SHP77 (cell line): ENCODE results near the gene BEGAIN.

Experiments used
- DNase-seq, 2 experiments: peaks; one replicate each; lab custom pipeline; 2025; lab: John Stamatoyannopoulos, UW

The BEGAIN gene

GRCh38 chr14:100567877-100568163 lies 19.4 kb downstream of the BEGAIN start:
- DNase-seq: no peak

GRCh38 chr14:100567009-100567876 lies 20.0 kb downstream of the BEGAIN start:
- no peak for DNase-seq

- DNase-seq: no peak
Measured at GRCh38 chr14:100566586-100566985, 20.6 kb downstream of the BEGAIN start.

GRCh38 chr14:100566119-100566518 lies 21.1 kb downstream of the BEGAIN start:
- no peak for DNase-seq

GRCh38 chr14:100565650-100566049 lies 21.6 kb downstream of the BEGAIN start:
- DNase-seq: no peak

- no peak for DNase-seq
Measured at GRCh38 chr14:100564512-100564911, 22.7 kb downstream of the BEGAIN start.

GRCh38 chr14:100562751-100563150 lies 24.5 kb downstream of the BEGAIN start:
- DNase-seq: no peak

GRCh38 chr14:100561005-100561404 lies 26.2 kb downstream of the BEGAIN start:
- no peak for DNase-seq

- DNase-seq: no peak
Measured at GRCh38 chr14:100560471-100560870, 26.7 kb downstream of the BEGAIN start.

- no peak for DNase-seq
Measured at GRCh38 chr14:100559455-100559854, 27.8 kb downstream of the BEGAIN start.

- no peak for DNase-seq
Measured at GRCh38 chr14:100558966-100559365, 28.3 kb downstream of the BEGAIN start.

- no peak for DNase-seq
Measured at GRCh38 chr14:100558226-100558625, 29.0 kb downstream of the BEGAIN start.

- DNase-seq: peak; percentile 18
Measured at GRCh38 chr14:100557658-100558057, 29.6 kb downstream of the BEGAIN start.

GRCh38 chr14:100556936-100557505 lies 30.2 kb downstream of the BEGAIN start:
- DNase-seq: no peak

- DNase-seq: no peak
Measured at GRCh38 chr14:100556140-100556475, 31.1 kb downstream of the BEGAIN start.

- DNase-seq: no peak
Measured at GRCh38 chr14:100555436-100556139, 31.6 kb downstream of the BEGAIN start.

GRCh38 chr14:100554696-100555320 lies 32.4 kb downstream of the BEGAIN start:
- DNase-seq: no peak

- no peak for DNase-seq
Measured at GRCh38 chr14:100554082-100554677, 33.0 kb downstream of the BEGAIN start.

GRCh38 chr14:100553471-100553870 lies 33.7 kb downstream of the BEGAIN start:
- DNase-seq: no peak

GRCh38 chr14:100552524-100553125 lies 34.6 kb downstream of the BEGAIN start:
- DNase-seq: no peak

GRCh38 chr14:100551056-100551455 lies 36.2 kb downstream of the BEGAIN start:
- DNase-seq: no peak
